Measurements from ENCODE around the gene GJD3.

Gene GJD3

GRCh38 chr17:40345161-40345993 is 19.2 kb downstream of the GJD3 start:
- TF ChIP-seq ZFP3 (CRISPR knock-in tag; IDR thresholded peaks at IDR 0.05), result no peak
- TF ChIP-seq, protein P1, sequence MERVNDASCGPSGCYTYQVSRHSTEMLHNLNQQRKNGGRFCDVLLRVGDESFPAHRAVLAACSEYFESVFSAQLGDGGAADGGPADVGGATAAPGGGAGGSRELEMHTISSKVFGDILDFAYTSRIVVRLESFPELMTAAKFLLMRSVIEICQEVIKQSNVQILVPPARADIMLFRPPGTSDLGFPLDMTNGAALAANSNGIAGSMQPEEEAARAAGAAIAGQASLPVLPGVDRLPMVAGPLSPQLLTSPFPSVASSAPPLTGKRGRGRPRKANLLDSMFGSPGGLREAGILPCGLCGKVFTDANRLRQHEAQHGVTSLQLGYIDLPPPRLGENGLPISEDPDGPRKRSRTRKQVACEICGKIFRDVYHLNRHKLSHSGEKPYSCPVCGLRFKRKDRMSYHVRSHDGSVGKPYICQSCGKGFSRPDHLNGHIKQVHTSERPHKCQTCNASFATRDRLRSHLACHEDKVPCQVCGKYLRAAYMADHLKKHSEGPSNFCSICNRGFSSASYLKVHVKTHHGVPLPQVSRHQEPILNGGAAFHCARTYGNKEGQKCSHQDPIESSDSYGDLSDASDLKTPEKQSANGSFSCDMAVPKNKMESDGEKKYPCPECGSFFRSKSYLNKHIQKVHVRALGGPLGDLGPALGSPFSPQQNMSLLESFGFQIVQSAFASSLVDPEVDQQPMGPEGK (CRISPR knock-in tag; IDR thresholded peaks at IDR 0.05; ENCODE audit: borderline replicate concordance), result peak; percentile 78; the same call in 1 of the 2 replicates
- ATAC-seq, result peak; percentile 29

DNA sequence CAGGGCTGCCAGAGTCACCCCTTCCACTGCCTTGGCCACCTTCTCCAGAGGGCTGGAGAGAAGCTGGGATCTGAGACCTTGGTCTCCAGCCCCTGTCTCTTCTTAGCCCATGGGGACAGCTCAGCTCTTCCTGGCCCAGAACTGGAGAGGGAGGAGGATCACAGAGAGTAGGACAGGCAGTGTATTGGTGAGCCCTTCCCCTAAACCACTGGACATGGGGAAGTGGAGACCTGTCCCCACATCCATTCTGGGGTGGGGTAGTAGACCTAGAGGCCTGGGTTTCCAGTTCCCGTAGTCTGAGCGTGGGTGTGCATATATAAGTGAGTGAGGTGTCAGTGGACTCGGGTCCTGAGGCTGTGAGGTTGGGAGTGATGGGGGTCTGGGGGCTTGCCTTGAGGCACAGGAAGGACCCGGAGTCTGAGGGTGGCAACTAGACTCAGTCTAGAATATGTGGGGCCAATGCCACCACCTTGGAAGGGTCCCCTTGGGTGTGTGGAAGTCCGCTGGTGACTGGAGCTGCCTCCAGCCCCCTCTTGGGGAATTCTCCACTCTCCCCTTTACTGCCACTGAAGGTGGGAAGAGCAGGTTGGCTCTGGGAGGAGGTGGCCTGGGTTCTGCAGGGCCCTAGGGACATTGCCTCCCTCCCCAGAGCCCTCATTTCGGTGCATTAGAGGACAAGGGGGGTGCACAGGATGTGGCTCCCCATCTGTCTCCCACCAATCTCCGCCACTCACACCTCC is 19.9 kb downstream of the GJD3 start:
- no peak; the same call in 2 of the 3 replicates for ATAC-seq
- no peak for TF ChIP-seq CSRNP3 (CRISPR knock-in tag; IDR thresholded peaks at IDR 0.05)

- ATAC-seq, result no peak
- TF ChIP-seq ZC3H10 (CRISPR knock-in tag; IDR thresholded peaks at IDR 0.05) (no peak), ZFP3 (CRISPR knock-in tag; IDR thresholded peaks at IDR 0.05) (no peak), RARB (CRISPR knock-in tag; IDR thresholded peaks at IDR 0.05) (no peak), TSHZ2 (CRISPR knock-in tag; IDR thresholded peaks at IDR 0.05) (no peak), TOX (CRISPR knock-in tag; IDR thresholded peaks at IDR 0.05; ENCODE audit: borderline replicate concordance) (no peak), PPARA (CRISPR knock-in tag; IDR thresholded peaks at IDR 0.05; ENCODE audit: borderline replicate concordance) (no peak), ISL1 (CRISPR knock-in tag; IDR thresholded peaks at IDR 0.05) (no peak), TCF4 (CRISPR knock-in tag; IDR thresholded peaks at IDR 0.05; ENCODE audit: borderline replicate concordance) (no peak)
Observed at GRCh38 chr17:40343219-40344119, 21.1 kb downstream of the GJD3 start.

- ATAC-seq, result no peak
- no peak for TF ChIP-seq SNAI2 (CRISPR knock-in tag; IDR thresholded peaks at IDR 0.05)
- TF ChIP-seq CREB5 (CRISPR knock-in tag; IDR thresholded peaks at IDR 0.05; ENCODE audit: low read depth), result no peak
- no peak for TF ChIP-seq ISL1 (CRISPR knock-in tag; IDR thresholded peaks at IDR 0.05)
- no peak for TF ChIP-seq ZFP30 (CRISPR knock-in tag; IDR thresholded peaks at IDR 0.05)
- no peak for TF ChIP-seq ESRRG (CRISPR knock-in tag; IDR thresholded peaks at IDR 0.05)
- TF ChIP-seq POU6F1 (CRISPR knock-in tag; IDR thresholded peaks at IDR 0.05; ENCODE audit: borderline replicate concordance, low read depth), result no peak
- TF ChIP-seq TSHZ2 (CRISPR knock-in tag; IDR thresholded peaks at IDR 0.05), result no peak
- TF ChIP-seq ARNTL (CRISPR knock-in tag; IDR thresholded peaks at IDR 0.05; ENCODE audit: borderline replicate concordance, low read depth), result no peak
- no peak for TF ChIP-seq ZNF565 (CRISPR knock-in tag; conservative IDR thresholded peaks at IDR 0.05; ENCODE audit: low read depth)
- TF ChIP-seq ZNF70 (CRISPR knock-in tag; IDR thresholded peaks at IDR 0.05), result no peak
- no peak for TF ChIP-seq PPARA (CRISPR knock-in tag; IDR thresholded peaks at IDR 0.05; ENCODE audit: borderline replicate concordance)
- TF ChIP-seq TOX (CRISPR knock-in tag; IDR thresholded peaks at IDR 0.05; ENCODE audit: borderline replicate concordance), result no peak
Observed at GRCh38 chr17:40342504-40343218, 21.9 kb downstream of the GJD3 start.
